ENCODE results near the gene MYL7.

GRCh38 chr7:44141221-44141850 lies at the start of gene MYL7:
- TF ChIP-seq POLR2AphosphoS5 (IDR thresholded peaks at IDR 0.05) (no peak), CTCF (IDR thresholded peaks at IDR 0.05) (no peak)

Measured in gastroesophageal sphincter (tissue), 3 donors.